Heart left ventricle (tissue), 16 donors: Measurements from ENCODE around the gene PRELID3B. TPM values are rescaled to one million over a fixed set of nuclear protein-coding genes. Genes with fewer than 3 reads are reported as not detected.
A peak's percentile ranks its signal among the peaks of the same experiment; 100 is the strongest.

ENCODE experiments used
- ATAC-seq, 4 donors: fragments of 200-7000 bp; cut with Tn5 transposase; one replicate each; pipeline ENCODE4 v1.9.1; 2020 to 2022; ENCODE audit warnings: moderate library complexity in 4 of 4, mild to moderate bottlenecking in 3 of 4, moderate number of reproducible peaks in 1 of 4
- DNase-seq, 5 donors: peaks; one replicate each; pipeline ENCODE4 v3.0.0-alpha.2; 2020
- H3K27ac ChIP-seq, 12 donors: fragments of 200-600 bp; sonication (generic) in 4 of 12; one replicate each; pipeline versions ENCODE4 v1.5.0 to v1.8.0; 2016 to 2022; ENCODE audit warnings: mild to moderate bottlenecking in 2 of 12
- H3K27me3 ChIP-seq, 9 donors: fragments of 200-600 bp; sonication (generic) in 2 of 9; one replicate each; pipeline versions ENCODE4 v1.5.1 to v1.8.0; 2016 to 2022; ENCODE audit warnings: mild to moderate bottlenecking in 3 of 9
- H3K36me3 ChIP-seq, 9 donors: fragments of 200-600 bp; sonication (generic) in 2 of 9; one replicate each; pipeline versions ENCODE4 v1.5.0 to v1.8.0; 2018 to 2022; ENCODE audit warnings: mild to moderate bottlenecking in 2 of 9
- H3K4me1 ChIP-seq, 12 donors: fragments of 200-600 bp; sonication (generic) in 4 of 12; one replicate each; pipeline versions ENCODE4 v1.5.0 to v1.8.0; 2016 to 2022; ENCODE audit warnings: mild to moderate bottlenecking in 3 of 12
- H3K4me3 ChIP-seq, 12 donors: fragments of 200-600 bp; sonication (generic) in 4 of 12; one replicate each; pipeline versions ENCODE4 v1.5.0 to v1.8.0; 2017 to 2022; ENCODE audit warnings: mild to moderate bottlenecking in 9 of 12, moderate library complexity in 4 of 12
- H3K9me3 ChIP-seq, 12 donors: fragments of 200-600 bp; sonication (generic) in 4 of 12; one replicate each; pipeline versions ENCODE4 v1.5.0 to v1.8.0; 2016 to 2022; ENCODE audit warnings: mild to moderate bottlenecking in 1 of 12
- POLR2A ChIP-seq, 2 donors: fragments of 450-650 bp; IDR thresholded peaks; one replicate each; pipeline ENCODE4 v1.6.1; 2017; ENCODE audit warnings: antibody characterized with exemption in 2 of 2, mild to moderate bottlenecking in 2 of 2, moderate library complexity in 2 of 2
- WGBS, 4 donors: extraction: QIAGEN DNeasy Blood & Tissue Kit in 2 of 4; methylation state at CpG; one replicate each; pipeline versions ENCODE4 v1.1.5 to v1.1.7; 2013 to 2018; 5-methylcytosine and 5-hydroxymethylcytosine counted together
- intact Hi-C, 10 donors: fragments of 100-400 bp; cut with DNase I; formaldehyde crosslinking; loops; one replicate each; pipeline versions ENCODE4 v1.11.1 to v1.14.2; 2022
- polyA plus RNA-seq, 2 donors: library from polyadenylated mRNA; stranded (reverse); fragments of 200-250 nt; gene quantifications; one replicate each; pipeline ENCODE4 v1.2.3, GENCODE V29; 2013
- total RNA-seq, 9 donors: library from RNA; depleted of rRNA in 2 of 9; stranded (reverse); fragments of >200 nt in 2 of 9; fragmentation: NEBNext Ultra II Directional in 3 of 9; extraction: Animal tissue kit (Norgen Biotek cat#: 25700) in 3 of 9; gene quantifications; one replicate each; pipeline versions ENCODE4 v1.1.0 to v1.2.4, GENCODE V29; 2016 to 2023
- TF ChIP-seq, protein P1 (sequence below), 12 donors: fragments of 200-600 bp; sonication (generic) in 4 of 12; IDR thresholded peaks; one replicate each; pipeline versions ENCODE4 v1.5.0 to v1.8.0; 2018 to 2022; ENCODE audit warnings: antibody characterized with exemption in 12 of 12, mild to moderate bottlenecking in 5 of 12
- donor health status: ischemic (EF 13 %, LVEDD 7.1; RV severe dilation, severe dysfunction).
- donor health status: healthy with polysubstance abuse.
- donor health status: DM: no; HTN: yes; CAD: no.
- donor health status: DM: no; HTN: no; CAD: no.
- donor health status: ischemic (EF 25% LVEDD 6.9; RV normal size, moderate dysfunction).
- donor health status: ischemic (EF 25% LVEDD 5.7; RV mildly dilated, moderate dysfunction).
- donor health status: healthy.
- donor health status: DM: yes; HTN: yes; CAD: no.
- donor health status: ischemic (EF 35%, LVEDD 5.7; RV mildly dilated, moderate dysfunction).
- donor health status: nonischemic (EF 11% LVEDD 7.7; RV severe dilation, severe dysfunction).
- donor health status: DM: yes; HTN: yes; CAD: no.
- donor health status: PGD.
- donor health status: ischemic (EF 29% LVEDD 5.4; RV normal size, mild dysfunction).
- donor health status: nonischemic (EF 23%, LVEDD 6.1; RV moderate dilation, normal function).

The PRELID3B gene
- total and polyA plus RNA-seq, 11 donors: 14.1 to 51.0 (median 43.2) TPM

DNA sequence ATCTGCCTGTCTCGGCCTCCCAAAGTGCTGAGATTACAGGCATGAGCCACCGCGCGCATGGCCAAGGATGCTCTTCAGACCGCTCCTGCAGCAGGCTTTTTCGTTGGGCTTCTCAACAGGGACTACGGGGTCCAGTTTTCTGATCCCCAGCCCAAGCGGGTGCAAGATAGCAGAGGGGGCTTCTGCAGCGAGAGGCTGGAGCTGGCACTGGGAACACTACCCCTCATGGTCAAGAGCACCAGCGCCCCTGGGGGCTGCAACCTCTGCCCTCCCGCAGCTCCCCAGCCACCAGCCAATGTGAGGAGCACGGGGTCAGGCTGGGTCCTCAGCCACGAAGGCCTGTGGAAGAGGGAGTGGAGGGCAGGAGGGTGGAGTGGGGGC, 41.5 kb downstream of the PRELID3B start:
- peak in 1 of 5 donors; percentile 14 for DNase-seq
- no peak for ATAC-seq
- Histone ChIP-seq H3K4me1 (peaks cover 10 to 36% (median 26%) of the 10 kb centered on the region in 12 donors), H3K36me3 (peaks cover 0 to 85% (median 61%) of the 10 kb centered on the region in 9 donors), H3K27ac (no peak overlapping the region), H3K9me3 (no peaks in the 10 kb centered on the region), H3K27me3 (no peaks in the 10 kb centered on the region), H3K4me3 (no peak overlapping the region)
- TF ChIP-seq POLR2A (IDR thresholded peaks at IDR 0.05): no peak
- TF ChIP-seq, protein P1, sequence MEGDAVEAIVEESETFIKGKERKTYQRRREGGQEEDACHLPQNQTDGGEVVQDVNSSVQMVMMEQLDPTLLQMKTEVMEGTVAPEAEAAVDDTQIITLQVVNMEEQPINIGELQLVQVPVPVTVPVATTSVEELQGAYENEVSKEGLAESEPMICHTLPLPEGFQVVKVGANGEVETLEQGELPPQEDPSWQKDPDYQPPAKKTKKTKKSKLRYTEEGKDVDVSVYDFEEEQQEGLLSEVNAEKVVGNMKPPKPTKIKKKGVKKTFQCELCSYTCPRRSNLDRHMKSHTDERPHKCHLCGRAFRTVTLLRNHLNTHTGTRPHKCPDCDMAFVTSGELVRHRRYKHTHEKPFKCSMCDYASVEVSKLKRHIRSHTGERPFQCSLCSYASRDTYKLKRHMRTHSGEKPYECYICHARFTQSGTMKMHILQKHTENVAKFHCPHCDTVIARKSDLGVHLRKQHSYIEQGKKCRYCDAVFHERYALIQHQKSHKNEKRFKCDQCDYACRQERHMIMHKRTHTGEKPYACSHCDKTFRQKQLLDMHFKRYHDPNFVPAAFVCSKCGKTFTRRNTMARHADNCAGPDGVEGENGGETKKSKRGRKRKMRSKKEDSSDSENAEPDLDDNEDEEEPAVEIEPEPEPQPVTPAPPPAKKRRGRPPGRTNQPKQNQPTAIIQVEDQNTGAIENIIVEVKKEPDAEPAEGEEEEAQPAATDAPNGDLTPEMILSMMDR (IDR thresholded peaks at IDR 0.05): no peak
- intact Hi-C loops: no loop called here
- 87 to 94% (median 91%) methylated on average over 6 to 13 of the region's 13 CpGs for WGBS, 4 donors

DNA sequence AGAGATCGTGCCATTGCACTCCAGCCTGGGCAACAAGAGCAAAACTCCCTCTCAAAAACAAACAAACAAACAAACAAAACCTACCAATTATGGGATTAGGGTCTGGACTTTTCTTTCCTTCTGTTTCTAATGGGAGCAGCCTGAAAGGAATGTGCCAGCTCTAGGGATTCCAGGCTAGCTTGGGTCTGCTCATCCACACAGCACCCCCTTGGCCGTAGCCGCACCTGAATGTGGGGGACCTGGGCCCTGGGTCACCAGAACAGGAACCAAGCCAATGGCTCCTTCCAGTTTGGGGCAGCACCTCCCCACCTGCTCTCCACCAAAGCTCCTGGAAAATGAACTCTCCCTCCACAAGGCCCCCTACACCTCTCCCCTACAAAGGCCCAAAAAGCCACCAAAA, 42.3 kb downstream of the PRELID3B start:
- Histone ChIP-seq H3K4me1 (peaks cover 3 to 30% (median 19%) of the 10 kb centered on the region in 12 donors), H3K27ac (no peak overlapping the region), H3K27me3 (no peaks in the 10 kb centered on the region), H3K9me3 (no peaks in the 10 kb centered on the region), H3K4me3 (no peak overlapping the region), H3K36me3 (peaks cover 0 to 92% (median 68%) of the 10 kb centered on the region in 9 donors)
- intact Hi-C loops: no loop called here
- TF ChIP-seq POLR2A (IDR thresholded peaks at IDR 0.05): no peak
- TF ChIP-seq, protein P1 (IDR thresholded peaks at IDR 0.05): no peak
- 65 to 78% (median 66%) methylated on average over 3 of the region's 3 CpGs for WGBS, 4 donors
- DNase-seq (no peak), ATAC-seq (no peak)

DNA sequence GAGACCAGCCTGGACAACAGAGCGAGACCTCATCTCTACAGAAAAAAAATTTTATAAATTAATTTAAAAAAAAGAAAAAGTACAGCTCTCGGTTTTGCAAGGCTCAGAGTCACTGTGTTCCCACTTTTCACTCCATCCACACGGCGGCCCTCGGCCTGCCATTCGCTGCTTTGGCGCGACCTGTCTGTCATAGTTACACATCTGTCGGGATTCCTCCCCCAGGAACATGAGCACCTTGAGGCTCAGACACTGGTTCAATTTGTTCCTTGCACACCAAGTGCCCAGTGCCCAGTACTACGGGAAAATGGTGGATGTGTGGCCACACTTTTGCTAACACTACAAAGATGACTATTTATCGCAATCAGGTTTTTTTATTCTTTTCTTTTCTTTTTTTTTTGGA, 43.9 kb downstream of the PRELID3B start:
- intact Hi-C loops: no loop called here
- Histone ChIP-seq H3K27ac (no peak overlapping the region), H3K9me3 (no peaks in the 10 kb centered on the region), H3K4me1 (peaks cover 0 to 23% (median 4%) of the 10 kb centered on the region in 12 donors), H3K4me3 (no peak overlapping the region), H3K27me3 (no peaks in the 10 kb centered on the region), H3K36me3 (peaks cover 0 to 100% (median 83%) of the 10 kb centered on the region in 9 donors)
- DNase-seq: peak in 1 of 5 donors; percentile 22
- no peak for TF ChIP-seq POLR2A (IDR thresholded peaks at IDR 0.05)
- TF ChIP-seq, protein P1 (IDR thresholded peaks at IDR 0.05): no peak
- WGBS, 4 donors: 89 to 94% (median 92%) methylated on average over 11 of the region's 11 CpGs
- ATAC-seq: no peak

DNA sequence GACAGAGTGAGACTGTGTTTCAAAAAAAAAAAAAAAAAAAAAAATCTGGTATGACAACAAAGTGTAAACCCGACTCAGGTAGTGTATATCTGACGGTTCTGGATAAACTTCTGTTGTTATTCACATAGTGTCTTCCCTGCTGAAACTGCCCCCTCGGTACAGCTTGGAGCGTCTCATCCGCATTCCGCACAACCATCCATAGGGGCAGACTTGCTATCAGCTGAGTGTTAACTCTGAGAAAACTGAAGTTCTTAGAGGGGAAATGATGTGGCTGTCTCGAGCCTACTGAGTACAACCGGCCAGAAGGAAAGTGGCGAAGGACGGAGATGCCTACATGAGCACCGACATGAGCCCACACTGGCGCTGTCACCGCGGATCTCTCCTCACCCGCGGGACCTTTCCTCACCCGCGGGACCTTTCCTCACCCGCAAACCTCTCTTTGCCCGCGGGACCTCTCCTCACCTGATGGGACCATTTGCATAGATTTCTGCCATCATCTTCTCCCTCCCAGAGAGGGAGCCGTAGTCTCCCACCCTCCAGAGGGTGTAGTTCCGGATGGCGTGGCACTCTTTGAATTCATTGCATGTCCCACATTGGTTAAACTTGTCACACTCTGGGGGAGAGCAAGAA, 45.3 kb downstream of the PRELID3B start:
- DNase-seq (peak in 2 of 5 donors; percentile 7 to 20), ATAC-seq (no peak)
- Histone ChIP-seq H3K4me1 (peaks cover 0 to 14% (median 0%) of the 10 kb centered on the region in 12 donors), H3K9me3 (no peaks in the 10 kb centered on the region), H3K27ac (no peak overlapping the region), H3K4me3 (no peak overlapping the region), H3K27me3 (no peaks in the 10 kb centered on the region), H3K36me3 (peaks cover 0 to 100% (median 97%) of the 10 kb centered on the region in 9 donors)
- 91 to 94% (median 93%) methylated on average over 24 of the region's 24 CpGs for WGBS, 4 donors
- intact Hi-C loops: no loop called here
- TF ChIP-seq POLR2A (IDR thresholded peaks at IDR 0.05): no peak
